IMR-90 (cell line): ENCODE results near the gene FARS2. TPM values are rescaled to one million over a fixed set of nuclear protein-coding genes. Genes with fewer than 3 reads are reported as not detected.

Experiments
- ATAC-seq: fragments of 200-7000 bp; cut with Tn5 transposase; 2 replicates; pipeline ENCODE4 v1.9.1; 2020; ENCODE audit warnings: low read depth, mild to moderate bottlenecking, moderate library complexity
- BruUV-seq: library from RNA; stranded (reverse); fragments of 400-500 nt; replicated peaks from 2 replicates; lab custom pipeline; 2021; lab: Mats Ljungman, UMichigan
- CTCF ChIA-PET: fragments of 300-600 bp; formaldehyde crosslinking; extraction: SDS; loops from one replicate; lab custom pipeline; 2021; ENCODE audit warnings: antibody characterized with exemption; lab: Yijun Ruan, JAX
- POLR2A ChIA-PET: fragments of 300-600 bp; sonication (Branson Sonifier 250); formaldehyde crosslinking; loops from one replicate; lab custom pipeline; 2022; ENCODE audit warnings: antibody characterized with exemption; ENCODE audit not compliant: unreplicated experiment; lab: Charles Lee
- DNase-seq: peaks from one replicate; pipeline ENCODE4 v3.0.0; 2013
- H2AFZ ChIP-seq: replicated peaks from 2 replicates; pipeline ENCODE3; 2013; ENCODE audit warnings: low read length, mild to moderate bottlenecking; ENCODE audit not compliant: poor library complexity
- H2AK5ac ChIP-seq: 2 replicates; pipeline ENCODE4 v1.6.1; 2013; ENCODE audit warnings: low read depth, low read length, inconsistent platforms
- H2AK9ac ChIP-seq: replicated peaks from 2 replicates; pipeline ENCODE3; 2013; ENCODE audit warnings: mild to moderate bottlenecking, low read depth, low read length, moderate library complexity; ENCODE audit not compliant: poor library complexity
- H2BK120ac ChIP-seq: 2 replicates; pipeline ENCODE4 v1.6.1; 2013; ENCODE audit warnings: low read depth, low read length, inconsistent platforms
- H2BK15ac ChIP-seq: 3 replicates; pipeline ENCODE4 v1.6.1; 2013; ENCODE audit warnings: low read depth, low read length, inconsistent platforms
- H2BK20ac ChIP-seq: 2 replicates; pipeline ENCODE4 v1.6.1; 2013; ENCODE audit warnings: low read depth, mild to moderate bottlenecking, inconsistent platforms, low read length, moderate library complexity
- H2BK5ac ChIP-seq: 2 replicates; pipeline ENCODE4 v1.6.1; 2013; ENCODE audit warnings: mild to moderate bottlenecking, low read depth, low read length, inconsistent platforms; ENCODE audit not compliant: poor library complexity, severe bottlenecking
- H3K14ac ChIP-seq: replicated peaks from 2 replicates; pipeline ENCODE4 v1.6.1; 2013; ENCODE audit warnings: low read depth, low read length, inconsistent platforms
- H3K18ac ChIP-seq: 2 replicates; pipeline ENCODE4 v1.6.1; 2013; ENCODE audit warnings: low read depth, low read length, control low read depth
- H3K23ac ChIP-seq: 2 replicates; pipeline ENCODE4 v1.6.1; 2013; ENCODE audit warnings: low read depth, low read length, inconsistent platforms
- H3K27ac ChIP-seq: 2 replicates; pipeline ENCODE4 v1.5.1; 2013; ENCODE audit warnings: mild to moderate bottlenecking, control low read depth, low read length; ENCODE audit not compliant: insufficient read depth
- H3K27me3 ChIP-seq: 2 replicates; pipeline ENCODE4 v1.6.1; 2013; ENCODE audit warnings: low read length; ENCODE audit not compliant: control insufficient read depth, insufficient read depth
- H3K36me3 ChIP-seq: 2 replicates; pipeline ENCODE4 v1.6.1; 2013; ENCODE audit warnings: low read length, mixed read lengths; ENCODE audit not compliant: control insufficient read depth, insufficient read depth
- H3K4ac ChIP-seq: 2 replicates; pipeline ENCODE4 v1.6.1; 2013; ENCODE audit warnings: low read depth, low read length, inconsistent platforms
- H3K4me1 ChIP-seq: 2 replicates; pipeline ENCODE4 v1.6.1; 2013; ENCODE audit warnings: low read length, mixed read lengths; ENCODE audit not compliant: control insufficient read depth, insufficient read depth
- H3K4me2 ChIP-seq: 2 replicates; pipeline ENCODE4 v1.6.1; 2013; ENCODE audit warnings: low read depth, mild to moderate bottlenecking, control low read depth, low read length, moderate library complexity
- H3K4me3 ChIP-seq: 2 replicates; pipeline ENCODE4 v1.5.1; 2013; ENCODE audit warnings: low read depth, mild to moderate bottlenecking, control low read depth, low read length, moderate library complexity; ENCODE audit not compliant: insufficient read depth
- H3K56ac ChIP-seq: 2 replicates; pipeline ENCODE4 v1.6.1; 2013; ENCODE audit warnings: low read length, inconsistent platforms; ENCODE audit not compliant: insufficient read depth; ENCODE audit errors: extremely low read depth
- H3K79me1 ChIP-seq, 2 experiments: 2 replicates each; pipeline ENCODE4 v1.6.1; 2013; ENCODE audit warnings: low read length in 2 of 2, inconsistent platforms in 1 of 2, low read depth in 1 of 2
- H3K9ac ChIP-seq: 2 replicates; pipeline ENCODE4 v1.6.1; 2013; ENCODE audit warnings: low read depth, low read length, control low read depth
- H3K9me1 ChIP-seq: 2 replicates; pipeline ENCODE4 v1.6.1; 2013; ENCODE audit warnings: low read length, inconsistent platforms; ENCODE audit not compliant: insufficient read depth
- H3K9me3 ChIP-seq: 2 replicates; pipeline ENCODE4 v1.6.1; 2013; ENCODE audit warnings: low read length; ENCODE audit not compliant: control insufficient read depth, insufficient read depth
- H4K20me1 ChIP-seq: 2 replicates; pipeline ENCODE4 v1.6.1; 2013; ENCODE audit warnings: low read length, inconsistent platforms; ENCODE audit not compliant: insufficient read depth
- H4K5ac ChIP-seq: 2 replicates; pipeline ENCODE4 v1.6.1; 2013; ENCODE audit warnings: mild to moderate bottlenecking, low read depth, low read length, control low read depth
- H4K8ac ChIP-seq, 2 experiments: 2 replicates each; pipeline ENCODE4 v1.6.1; 2013; ENCODE audit warnings: low read depth in 2 of 2, low read length in 2 of 2, control low read depth in 1 of 2, inconsistent platforms in 1 of 2
- H4K91ac ChIP-seq: 2 replicates; pipeline ENCODE4 v1.6.1; 2013; ENCODE audit warnings: low read depth, low read length, inconsistent platforms; ENCODE audit not compliant: insufficient read depth
- BHLHE40 ChIP-seq: fragments of 150-350 bp; IDR thresholded peaks from 2 replicates; pipeline ENCODE4 v1.6.1; 2016; ENCODE audit warnings: mild to moderate bottlenecking, low read depth, low read length
- CEBPB ChIP-seq: IDR thresholded peaks from 2 replicates; pipeline ENCODE4 v1.6.1; 2012; ENCODE audit warnings: low read depth, low read length, improper control_type of control experiment
- CHD1 ChIP-seq: IDR thresholded peaks from 2 replicates; pipeline ENCODE4 v1.6.1; 2012; ENCODE audit warnings: low read depth, low read length, improper control_type of control experiment
- FOS ChIP-seq: fragments of 150-350 bp; IDR thresholded peaks from 2 replicates; pipeline ENCODE4 v1.6.1; 2016; ENCODE audit warnings: low read depth, low read length
- MAFK ChIP-seq: IDR thresholded peaks from 2 replicates; pipeline ENCODE4 v1.6.1; 2012; ENCODE audit warnings: low read depth, low read length, improper control_type of control experiment
- MAZ ChIP-seq: IDR thresholded peaks from 2 replicates; pipeline ENCODE4 v1.6.1; 2012; ENCODE audit warnings: low read depth, mild to moderate bottlenecking, low read length, improper control_type of control experiment, moderate library complexity, borderline replicate concordance
- MXI1 ChIP-seq: IDR thresholded peaks from 2 replicates; pipeline ENCODE4 v1.6.1; 2012; ENCODE audit warnings: low read depth, mild to moderate bottlenecking, low read length, moderate library complexity, borderline replicate concordance
- NFE2L2 ChIP-seq: fragments of 150-350 bp; IDR thresholded peaks from 2 replicates; pipeline ENCODE4 v1.6.1; 2016; ENCODE audit warnings: low read depth, mild to moderate bottlenecking, low read length
- POLR2A ChIP-seq: IDR thresholded peaks from 2 replicates; pipeline ENCODE4 v1.6.1; 2012; ENCODE audit warnings: mild to moderate bottlenecking, low read depth, low read length
- RAD21 ChIP-seq: IDR thresholded peaks from 2 replicates; pipeline ENCODE4 v1.6.1; 2012; ENCODE audit warnings: low read length, improper control_type of control experiment
- RCOR1 ChIP-seq: IDR thresholded peaks from 2 replicates; pipeline ENCODE4 v1.6.1; 2012; ENCODE audit warnings: mild to moderate bottlenecking, low read length, improper control_type of control experiment; ENCODE audit not compliant: insufficient replicate concordance
- RFX5 ChIP-seq: IDR thresholded peaks from 2 replicates; pipeline ENCODE4 v1.8.0; 2012; ENCODE audit warnings: low read depth, mild to moderate bottlenecking, low read length, moderate library complexity
- SMC3 ChIP-seq: fragments of 150-350 bp; IDR thresholded peaks from 2 replicates; pipeline ENCODE4 v1.6.1; 2016; ENCODE audit warnings: low read depth, mild to moderate bottlenecking, antibody characterized with exemption, low read length, moderate library complexity
- WGBS, 2 experiments: methylation state at CpG; one replicate each; pipeline versions ENCODE4 v1.1.5 to v1.1.7; 2013; ENCODE audit warnings: missing lambda C conversion rate in 2 of 2; ENCODE audit not compliant: insufficient read length in 1 of 2; ENCODE audit errors: extremely low coverage in 2 of 2; 5-methylcytosine and 5-hydroxymethylcytosine counted together
- dilution Hi-C: fragments of 300-500 bp; cut with HindIII; formaldehyde crosslinking; loops from one replicate; pipeline ENCODE4 v1.14.3; 2018; ENCODE audit warnings: low sequenced_read_pairs; ENCODE audit not compliant: unreplicated experiment
- in situ Hi-C: fragments of 300-500 bp; cut with MboI; formaldehyde crosslinking; loops from 3 replicates; pipeline ENCODE4 v1.14.3; 2019; ENCODE audit warnings: low sequenced_read_pairs, inconsistent platforms, mixed read lengths
- intact Hi-C: fragments of 100-400 bp; cut with micrococcal nuclease; formaldehyde crosslinking; loops from 2 replicates; pipeline ENCODE4 v1.10.0; 2022
- polyA plus RNA-seq, 3 experiments: library from polyadenylated mRNA; depleted of rRNA; stranded (reverse); fragments of >200 nt; gene quantifications; 2 replicates each; pipeline ENCODE4 v1.2.3, GENCODE V29; 2012; ENCODE audit warnings: low replicate concordance in 1 of 3
- total RNA-seq: library from RNA; depleted of rRNA; stranded (reverse); fragments of >200 nt; gene quantifications from 2 replicates; pipeline ENCODE4 v1.2.3, GENCODE V29; 2012
- TF ChIP-seq, protein P1 (sequence below): fragments of 150-350 bp; IDR thresholded peaks from 2 replicates; pipeline ENCODE4 v1.6.1; 2017; ENCODE audit warnings: mild to moderate bottlenecking, antibody characterized with exemption, low read length, low read depth
- TF ChIP-seq, protein P2 (sequence below): fragments of 150-350 bp; IDR thresholded peaks from 2 replicates; pipeline ENCODE4 v1.6.1; 2016; ENCODE audit warnings: low read depth, mild to moderate bottlenecking, low read length, moderate library complexity, borderline replicate concordance
- TF ChIP-seq, protein P3 (sequence below): conservative IDR thresholded peaks from 2 replicates; pipeline ENCODE4 v1.5.1; 2012; ENCODE audit warnings: mild to moderate bottlenecking, low read depth, low read length, improper control_type of control experiment

FARS2 gene
- total and polyA plus RNA-seq, 2 of the 4 experiments (the other 2 are of a cell fraction), result 12.1 to 28.9 TPM

DNA sequence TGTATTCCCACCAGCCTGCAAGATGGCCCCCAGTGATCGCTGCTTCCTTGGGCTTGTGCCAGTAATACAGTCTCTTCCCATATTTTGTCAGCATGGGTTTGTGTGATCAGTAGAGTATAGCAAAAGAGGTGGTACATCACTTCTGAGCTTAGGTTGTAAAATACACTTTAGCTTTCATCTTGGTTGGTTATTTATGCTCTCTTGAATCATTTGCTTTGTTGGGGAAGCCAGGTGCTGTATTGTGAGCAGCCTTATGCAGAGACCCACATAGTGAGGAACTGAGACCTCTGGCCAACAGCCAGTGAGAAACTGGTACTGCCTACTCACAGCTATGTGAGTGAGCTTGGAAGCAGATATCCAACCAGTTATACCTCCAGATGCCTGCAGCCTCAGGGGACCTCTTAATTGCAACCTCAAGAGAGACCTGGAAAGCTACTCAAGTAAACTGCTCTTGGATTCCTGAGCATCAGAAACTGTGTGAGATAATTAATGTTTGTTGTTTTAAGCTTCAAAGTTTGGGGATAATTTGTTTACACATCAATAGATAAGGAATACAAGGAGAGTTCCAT is 229.3 kb downstream of the FARS2 start:
- H4K5ac ChIP-seq, result no peak overlapping the region
- CTCF ChIA-PET, result interaction anchor here (1.7 kb wide), 1 partner anchor 20 kb away, joined by 4 read pairs; no protein-coding TSS in a partner anchor

More for the DNA sequence above, 229.3 kb downstream of the FARS2 start:
- no peak overlapping the region for H2AFZ ChIP-seq
- H3K79me1 ChIP-seq, result no peaks in the 10 kb centered on the region; a peak in 1 of 4 replicates
- no peak overlapping the region for H2BK5ac ChIP-seq
- in situ Hi-C loops (no loop called here), dilution Hi-C loops (no loop called here), intact Hi-C loops (no loop called here)
- no peak for DNase-seq
- H3K4ac ChIP-seq, result no peak overlapping the region
- H3K14ac ChIP-seq, result no peak overlapping the region
- no peak overlapping the region for H2BK15ac ChIP-seq
- H3K9ac ChIP-seq, result no peak overlapping the region
- no peak overlapping the region for H2BK120ac ChIP-seq
- no peaks in the 10 kb centered on the region for H3K9me3 ChIP-seq
- H3K23ac ChIP-seq, result no peak overlapping the region
- no peak overlapping the region for H4K91ac ChIP-seq
- no peak overlapping the region for H2AK5ac ChIP-seq
- H4K20me1 ChIP-seq, result no peaks in the 10 kb centered on the region
- no TSS peak for BruUV-seq
- TF ChIP-seq MAFK, result no peak
- TF ChIP-seq SMC3, result no peak
- TF ChIP-seq, protein P1, sequence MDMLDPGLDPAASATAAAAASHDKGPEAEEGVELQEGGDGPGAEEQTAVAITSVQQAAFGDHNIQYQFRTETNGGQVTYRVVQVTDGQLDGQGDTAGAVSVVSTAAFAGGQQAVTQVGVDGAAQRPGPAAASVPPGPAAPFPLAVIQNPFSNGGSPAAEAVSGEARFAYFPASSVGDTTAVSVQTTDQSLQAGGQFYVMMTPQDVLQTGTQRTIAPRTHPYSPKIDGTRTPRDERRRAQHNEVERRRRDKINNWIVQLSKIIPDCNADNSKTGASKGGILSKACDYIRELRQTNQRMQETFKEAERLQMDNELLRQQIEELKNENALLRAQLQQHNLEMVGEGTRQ, result no peak
- TF ChIP-seq RFX5, result no peak
- no peak for TF ChIP-seq FOS
- no peak for TF ChIP-seq RAD21
- TF ChIP-seq, protein P2, sequence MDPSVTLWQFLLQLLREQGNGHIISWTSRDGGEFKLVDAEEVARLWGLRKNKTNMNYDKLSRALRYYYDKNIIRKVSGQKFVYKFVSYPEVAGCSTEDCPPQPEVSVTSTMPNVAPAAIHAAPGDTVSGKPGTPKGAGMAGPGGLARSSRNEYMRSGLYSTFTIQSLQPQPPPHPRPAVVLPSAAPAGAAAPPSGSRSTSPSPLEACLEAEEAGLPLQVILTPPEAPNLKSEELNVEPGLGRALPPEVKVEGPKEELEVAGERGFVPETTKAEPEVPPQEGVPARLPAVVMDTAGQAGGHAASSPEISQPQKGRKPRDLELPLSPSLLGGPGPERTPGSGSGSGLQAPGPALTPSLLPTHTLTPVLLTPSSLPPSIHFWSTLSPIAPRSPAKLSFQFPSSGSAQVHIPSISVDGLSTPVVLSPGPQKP, result no peak
- TF ChIP-seq, protein P3, sequence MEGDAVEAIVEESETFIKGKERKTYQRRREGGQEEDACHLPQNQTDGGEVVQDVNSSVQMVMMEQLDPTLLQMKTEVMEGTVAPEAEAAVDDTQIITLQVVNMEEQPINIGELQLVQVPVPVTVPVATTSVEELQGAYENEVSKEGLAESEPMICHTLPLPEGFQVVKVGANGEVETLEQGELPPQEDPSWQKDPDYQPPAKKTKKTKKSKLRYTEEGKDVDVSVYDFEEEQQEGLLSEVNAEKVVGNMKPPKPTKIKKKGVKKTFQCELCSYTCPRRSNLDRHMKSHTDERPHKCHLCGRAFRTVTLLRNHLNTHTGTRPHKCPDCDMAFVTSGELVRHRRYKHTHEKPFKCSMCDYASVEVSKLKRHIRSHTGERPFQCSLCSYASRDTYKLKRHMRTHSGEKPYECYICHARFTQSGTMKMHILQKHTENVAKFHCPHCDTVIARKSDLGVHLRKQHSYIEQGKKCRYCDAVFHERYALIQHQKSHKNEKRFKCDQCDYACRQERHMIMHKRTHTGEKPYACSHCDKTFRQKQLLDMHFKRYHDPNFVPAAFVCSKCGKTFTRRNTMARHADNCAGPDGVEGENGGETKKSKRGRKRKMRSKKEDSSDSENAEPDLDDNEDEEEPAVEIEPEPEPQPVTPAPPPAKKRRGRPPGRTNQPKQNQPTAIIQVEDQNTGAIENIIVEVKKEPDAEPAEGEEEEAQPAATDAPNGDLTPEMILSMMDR, result no peak
- TF ChIP-seq POLR2A, result no peak
- no peak for TF ChIP-seq CEBPB
- TF ChIP-seq RCOR1, result no peak
- TF ChIP-seq MAZ, result no peak
- no peak for TF ChIP-seq BHLHE40
- TF ChIP-seq CHD1, result no peak
- no peak for TF ChIP-seq NFE2L2
- no peak for TF ChIP-seq MXI1
- no peak overlapping the region for H2AK9ac ChIP-seq
- H3K27me3 ChIP-seq, result no peaks in the 10 kb centered on the region
- no peak overlapping the region for H4K8ac ChIP-seq
- H3K4me1 ChIP-seq, result no peaks in the 10 kb centered on the region
- H3K27ac ChIP-seq, result no peak overlapping the region
- H3K4me3 ChIP-seq, result no peak overlapping the region
- H3K18ac ChIP-seq, result no peak overlapping the region
- 0 out of 2 replicates have a peak, but pooled peaks cover 2% of the 10 kb centered on the region for H3K36me3 ChIP-seq
- H3K56ac ChIP-seq, result no peak overlapping the region
- H2BK20ac ChIP-seq, result no peak overlapping the region
- no peak overlapping the region for H3K4me2 ChIP-seq
- no peak for ATAC-seq
- no CpG with 5 or more reads among the region's 1 CpG for WGBS, 2 experiments
- POLR2A ChIA-PET, result no interaction called here
- H3K9me1 ChIP-seq, result no peaks in the 10 kb centered on the region
